ENCODE data around the gene TGM1. TPM values are rescaled to one million over a fixed set of nuclear protein-coding genes. Genes with fewer than 3 reads are reported as not detected.

Gene TGM1
- polyA plus RNA-seq, 2 of the 4 experiments (the other 2 are of a cell fraction): 0.61 to 1.3 TPM

- FAIRE-seq (no peak), DNase-seq (ENCODE audit: low read depth in 1 of 2, low spot score in 1 of 2) (no peak), ATAC-seq (no peak)
- WGBS (ENCODE audit: missing lambda C conversion rate): 87% methylated on average over 5 of the region's 5 CpGs
- POLR2A ChIA-PET: interaction anchor here (1.5 kb wide), 2 partner anchors 33 to 61 kb away, joined by 4 read pairs; partner anchors contain the start of genes DHRS1, NOP9 and RABGGTA
- Histone ChIP-seq H3K4me3 (no peak overlapping the region), H3K4me2 (no peak overlapping the region), H3K27ac (no peak overlapping the region), H3K4me1 (peaks cover 16% of the 10 kb centered on the region), H3K9me3 (no peaks in the 10 kb centered on the region)
- CTCF ChIA-PET: interaction anchor here (1.1 to 21.7 kb wide), 6 partner anchors 22 to 193 kb away, joined by 3 to 601 read pairs (median 6); partner anchors contain the start of genes CIDEB, DHRS1, LTB4R and LTB4R2
- TF ChIP-seq FOXS1 (CRISPR knock-in tag; IDR thresholded peaks at IDR 0.05): no peak
- no peak for TF ChIP-seq RNF2 (IDR thresholded peaks at IDR 0.05; ENCODE audit: borderline replicate concordance, low read depth)
- no peak for TF ChIP-seq RAD21 (conservative IDR thresholded peaks at IDR 0.05 in 1 of 2, IDR thresholded peaks at IDR 0.05 in 1 of 2)
- no peak for TF ChIP-seq NPAS2 (CRISPR knock-in tag; IDR thresholded peaks at IDR 0.05; ENCODE audit: borderline replicate concordance)
- TF ChIP-seq CHD4 (IDR thresholded peaks at IDR 0.05; ENCODE audit: borderline replicate concordance): no peak
Measured at GRCh38 chr14:24238123-24238522, 24.9 kb downstream of the TGM1 start.

DNA sequence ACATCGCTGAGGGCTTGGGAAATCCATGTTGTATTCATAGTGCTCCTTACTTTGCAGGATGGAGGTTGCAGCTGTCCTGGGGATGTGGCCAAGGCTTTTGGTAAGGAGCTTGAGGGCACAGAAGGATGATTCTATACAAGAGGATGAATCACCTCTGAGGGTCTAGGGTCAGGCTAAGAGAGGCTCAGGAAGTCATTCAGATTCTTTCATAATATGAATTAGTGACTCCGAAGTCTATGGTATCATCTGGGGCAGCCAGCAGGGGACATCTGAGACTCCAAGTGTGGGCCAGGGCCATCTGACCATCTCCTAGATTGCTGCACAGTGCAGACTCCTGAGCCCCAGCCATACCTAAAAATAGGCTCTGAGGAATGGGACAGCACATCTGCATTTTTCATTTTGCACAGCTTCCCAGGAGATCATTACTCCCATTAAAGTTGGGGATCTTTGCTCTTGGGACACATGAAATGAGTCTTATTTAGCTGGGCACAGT, 25.5 kb downstream of the TGM1 start:
- 100% methylated on average over 2 of the region's 2 CpGs for WGBS (ENCODE audit: missing lambda C conversion rate)
- no peak for FAIRE-seq
- CTCF ChIA-PET: interaction anchor here (0.8 to 21.7 kb wide), 7 partner anchors 21 to 194 kb away, joined by 3 to 601 read pairs (median 5); partner anchors contain the start of genes CIDEB, DHRS1, LTB4R and LTB4R2
- Histone ChIP-seq H3K9me3 (no peaks in the 10 kb centered on the region), H3K27ac (no peak overlapping the region), H3K4me3 (no peak overlapping the region), H3K4me1 (peaks cover 15% of the 10 kb centered on the region), H3K4me2 (no peak overlapping the region)
- DNase-seq (ENCODE audit: low read depth in 1 of 2, low spot score in 1 of 2): no peak
- ATAC-seq: no peak
- TF ChIP-seq ESRRA (IDR thresholded peaks at IDR 0.05; ENCODE audit: borderline replicate concordance, low read length) (no peak), HOXB5 (CRISPR knock-in tag; IDR thresholded peaks at IDR 0.05) (no peak)
- POLR2A ChIA-PET: interaction anchor here (1.5 kb wide), 2 partner anchors 34 to 62 kb away, joined by 4 read pairs; partner anchors contain the start of genes DHRS1, NOP9 and RABGGTA

DNA sequence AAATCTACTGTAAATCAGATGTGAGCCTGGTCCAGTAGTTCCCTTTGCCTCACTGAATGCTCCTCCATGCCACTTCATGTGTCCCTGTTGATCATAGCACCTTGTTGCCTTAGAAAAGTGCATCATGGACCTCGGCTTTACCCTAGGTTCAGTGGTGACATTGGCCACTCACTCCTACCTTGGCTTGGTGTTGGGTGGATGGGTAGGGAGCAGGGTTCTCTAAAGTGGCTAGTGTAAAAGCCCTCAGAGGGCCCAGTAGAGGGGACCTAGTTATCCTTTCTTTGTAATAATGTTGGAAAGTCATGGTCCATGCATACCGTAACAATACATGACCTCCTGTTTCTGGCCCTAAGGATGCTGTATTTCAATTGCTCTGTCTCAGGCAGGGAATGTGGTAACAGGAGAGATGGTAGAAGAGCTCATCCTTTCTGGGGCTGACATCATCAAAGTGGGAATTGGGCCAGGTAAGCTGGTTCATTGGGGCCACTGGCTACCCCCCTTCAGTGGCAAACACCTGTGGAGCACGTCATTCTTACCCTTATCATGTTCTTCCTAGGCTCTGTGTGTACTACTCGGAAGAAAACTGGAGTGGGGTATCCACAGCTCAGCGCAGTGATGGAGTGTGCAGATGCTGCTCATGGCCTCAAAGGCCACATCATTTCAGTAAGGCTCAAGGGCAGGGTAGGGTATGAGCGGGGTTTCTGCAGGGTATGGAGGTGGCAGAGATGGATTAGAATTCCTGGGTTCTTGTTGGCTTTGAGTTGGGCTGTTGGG, 26.1 kb downstream of the TGM1 start:
- no peak overlapping the region for H3K4me3 ChIP-seq
- no peak for DNase-seq (ENCODE audit: low read depth in 1 of 2, low spot score in 1 of 2)
- ATAC-seq: no peak
- no peak for FAIRE-seq
- no peaks in the 10 kb centered on the region for H3K9me3 ChIP-seq
- POLR2A ChIA-PET: interaction anchor here (0.6 to 1.5 kb wide), 2 partner anchors 13 to 34 kb away, joined by 3 to 4 read pairs; partner anchors contain the start of gene RABGGTA
- WGBS (ENCODE audit: missing lambda C conversion rate): 93% methylated on average over 6 of the region's 6 CpGs
- no peak overlapping the region for H3K4me2 ChIP-seq
- CTCF ChIA-PET: interaction anchor here (0.8 to 21.7 kb wide), 5 partner anchors 21 to 195 kb away, joined by 3 to 601 read pairs (median 7); partner anchors contain the start of genes CIDEB, DHRS1, LTB4R and LTB4R2
- H3K4me1 ChIP-seq: peaks cover 15% of the 10 kb centered on the region
- TF ChIP-seq, protein P1, sequence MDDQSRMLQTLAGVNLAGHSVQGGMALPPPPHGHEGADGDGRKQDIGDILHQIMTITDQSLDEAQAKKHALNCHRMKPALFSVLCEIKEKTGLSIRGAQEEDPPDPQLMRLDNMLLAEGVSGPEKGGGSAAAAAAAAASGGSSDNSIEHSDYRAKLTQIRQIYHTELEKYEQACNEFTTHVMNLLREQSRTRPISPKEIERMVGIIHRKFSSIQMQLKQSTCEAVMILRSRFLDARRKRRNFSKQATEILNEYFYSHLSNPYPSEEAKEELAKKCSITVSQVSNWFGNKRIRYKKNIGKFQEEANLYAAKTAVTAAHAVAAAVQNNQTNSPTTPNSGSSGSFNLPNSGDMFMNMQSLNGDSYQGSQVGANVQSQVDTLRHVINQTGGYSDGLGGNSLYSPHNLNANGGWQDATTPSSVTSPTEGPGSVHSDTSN (IDR thresholded peaks at IDR 0.05): no peak
- TF ChIP-seq TFCP2L1 (CRISPR knock-in tag; IDR thresholded peaks at IDR 0.05): no peak
- TF ChIP-seq NR3C1 (IDR thresholded peaks at IDR 0.05): no peak
- TF ChIP-seq, protein P2, sequence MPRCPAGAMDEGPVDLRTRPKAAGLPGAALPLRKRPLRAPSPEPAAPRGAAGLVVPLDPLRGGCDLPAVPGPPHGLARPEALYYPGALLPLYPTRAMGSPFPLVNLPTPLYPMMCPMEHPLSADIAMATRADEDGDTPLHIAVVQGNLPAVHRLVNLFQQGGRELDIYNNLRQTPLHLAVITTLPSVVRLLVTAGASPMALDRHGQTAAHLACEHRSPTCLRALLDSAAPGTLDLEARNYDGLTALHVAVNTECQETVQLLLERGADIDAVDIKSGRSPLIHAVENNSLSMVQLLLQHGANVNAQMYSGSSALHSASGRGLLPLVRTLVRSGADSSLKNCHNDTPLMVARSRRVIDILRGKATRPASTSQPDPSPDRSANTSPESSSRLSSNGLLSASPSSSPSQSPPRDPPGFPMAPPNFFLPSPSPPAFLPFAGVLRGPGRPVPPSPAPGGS (IDR thresholded peaks at IDR 0.05): no peak
- no peak for TF ChIP-seq CBX2 (IDR thresholded peaks at IDR 0.05; ENCODE audit: borderline replicate concordance, low read depth)
- no peak for TF ChIP-seq FOSL2 (IDR thresholded peaks at IDR 0.05)
- TF ChIP-seq FOSL2 (CRISPR knock-in tag; IDR thresholded peaks at IDR 0.05): no peak
- no peak for TF ChIP-seq RNF2 (IDR thresholded peaks at IDR 0.05; ENCODE audit: borderline replicate concordance, low read depth)
- H3K27ac ChIP-seq: no peak overlapping the region
